Stimulated activated naive CD4-positive, alpha-beta T cell treated with Interleukin-2 at 50 U/mL for 16 hours (primary cell): ENCODE data around the gene MEGF8.
"Not testable (repeated sequence)": the region's sequence is repeated elsewhere in the genome, so short reads cannot be mapped to it uniquely, and the experiment has no call there.

Experiments
- DNase-seq: peaks from one replicate; lab custom pipeline; 2025; lab: John Stamatoyannopoulos, UW

The MEGF8 gene

GRCh38 chr19:42331333-42331732 is 5.9 kb downstream of the MEGF8 start:
- not testable (repeated sequence) for DNase-seq

- no peak for DNase-seq
Measured at GRCh38 chr19:42332059-42332458, 6.6 kb downstream of the MEGF8 start.

GRCh38 chr19:42333018-42333417 is 7.6 kb downstream of the MEGF8 start:
- DNase-seq: no peak

- DNase-seq: no peak
Measured at GRCh38 chr19:42333975-42334696, 8.7 kb downstream of the MEGF8 start.

- DNase-seq: no peak
Measured at GRCh38 chr19:42334697-42335373, 9.4 kb downstream of the MEGF8 start.

- no peak for DNase-seq
Measured at GRCh38 chr19:42335374-42335936, 10.0 kb downstream of the MEGF8 start.

- no peak for DNase-seq
Measured at GRCh38 chr19:42335971-42336370, 10.5 kb downstream of the MEGF8 start.

- DNase-seq: not testable (repeated sequence)
Measured at GRCh38 chr19:42339126-42339860, 13.9 kb downstream of the MEGF8 start.

GRCh38 chr19:42339922-42340321 is 14.5 kb downstream of the MEGF8 start:
- not testable (repeated sequence) for DNase-seq

- no peak for DNase-seq
Measured at GRCh38 chr19:42343344-42344110, 18.1 kb downstream of the MEGF8 start.

- no peak for DNase-seq
Measured at GRCh38 chr19:42344336-42344893, 19.0 kb downstream of the MEGF8 start.

- no peak for DNase-seq
Measured at GRCh38 chr19:42345191-42345812, 19.9 kb downstream of the MEGF8 start.

- no peak for DNase-seq
Measured at GRCh38 chr19:42348211-42348610, 22.8 kb downstream of the MEGF8 start.

- no peak for DNase-seq
Measured at GRCh38 chr19:42349378-42350107, 24.1 kb downstream of the MEGF8 start.

GRCh38 chr19:42350417-42350816 is 25.0 kb downstream of the MEGF8 start:
- DNase-seq: no peak

GRCh38 chr19:42351079-42351735 is 25.8 kb downstream of the MEGF8 start:
- no peak for DNase-seq

- DNase-seq: no peak
Measured at GRCh38 chr19:42352301-42353259, 27.1 kb downstream of the MEGF8 start.

- no peak for DNase-seq
Measured at GRCh38 chr19:42353341-42354015, 28.0 kb downstream of the MEGF8 start.
